HepG2 (cell line): ENCODE results near the gene PRDM8. TPM values are rescaled to one million over a fixed set of nuclear protein-coding genes. Genes with fewer than 3 reads are reported as not detected.

Experiments used
- ATAC-seq: fragments of 200-7000 bp; cut with Tn5 transposase; 3 replicates; pipeline ENCODE4 v1.9.1; 2020; ENCODE audit warnings: mild to moderate bottlenecking, moderate library complexity
- BruUV-seq: library from RNA; stranded (reverse); fragments of 400-500 nt; replicated peaks from 2 replicates; lab custom pipeline; 2021; lab: Mats Ljungman, UMichigan
- CTCF ChIA-PET: fragments of 300-600 bp; formaldehyde crosslinking; extraction: SDS; loops from one replicate; lab custom pipeline; 2021; ENCODE audit warnings: low total read pairs, inconsistent platforms, low intra/inter-chr PET ratio; lab: Yijun Ruan, JAX
- POLR2A ChIA-PET: fragments of 350-600 bp; sonication (Branson Sonifier 250); formaldehyde crosslinking; loops from one replicate; lab custom pipeline; 2020; ENCODE audit warnings: antibody characterized with exemption, inconsistent platforms; lab: Yijun Ruan, JAX
- DNase-seq: peaks from one replicate; pipeline ENCODE4 v3.0.0-alpha.2; 2015; ENCODE audit warnings: low spot score
- FAIRE-seq: peaks from 3 replicates; lab custom pipeline; 2011; peaks lifted over from hg19 to GRCh38; lab: Jason Lieb, UNC
- H2AFZ ChIP-seq: one replicate; pipeline ENCODE4 v1.6.1; 2011; ENCODE audit warnings: low read length, inconsistent platforms
- H3K27ac ChIP-seq: fragments of 300-600 bp; 3 replicates; pipeline ENCODE4 v1.8.0; 2011; ENCODE audit warnings: mixed run types, mild to moderate bottlenecking, mixed read lengths, low read length, inconsistent platforms; ENCODE audit not compliant: insufficient read depth; ENCODE audit errors: extremely low read length
- H3K27me3 ChIP-seq, 2 experiments: fragments of 200-600 bp in 1 of 2; 2 replicates in 1 of 2; 3 replicates in 1 of 2; pipeline versions ENCODE4 v1.6.0 to v1.8.0; 2011; ENCODE audit warnings: low read length in 2 of 2, mild to moderate bottlenecking in 2 of 2, moderate library complexity in 2 of 2, inconsistent platforms in 1 of 2; ENCODE audit not compliant: insufficient read depth in 2 of 2, control insufficient read depth in 1 of 2
- H3K36me3 ChIP-seq, 2 experiments: fragments of 200-600 bp in 1 of 2; replicated peaks in 1 of 2; 2 replicates in 1 of 2; 3 replicates in 1 of 2; pipeline versions ENCODE4 v1.5.1 to v1.8.0; 2011; ENCODE audit warnings: low read length in 2 of 2, inconsistent platforms in 1 of 2; ENCODE audit not compliant: insufficient read depth in 2 of 2, control insufficient read depth in 1 of 2
- H3K4me1 ChIP-seq: 2 replicates; pipeline ENCODE4 v1.5.1; 2012; ENCODE audit warnings: low read length, inconsistent platforms; ENCODE audit not compliant: insufficient read depth
- H3K4me2 ChIP-seq: 2 replicates; pipeline ENCODE4 v1.6.0; 2011; ENCODE audit warnings: low read depth, low read length, inconsistent platforms
- H3K4me3 ChIP-seq, 3 experiments: fragments of 200-600 bp in 1 of 3; sonication (generic), shearing (Covaris generic) in 1 of 3; replicated peaks in 1 of 3; 2 replicates each; pipeline ENCODE4 v1.5.1; 2011 to 2016; ENCODE audit warnings: low read length in 3 of 3, inconsistent platforms in 2 of 3, low read depth in 2 of 3, mild to moderate bottlenecking in 2 of 3, control low read depth in 1 of 3, mixed read lengths in 1 of 3; ENCODE audit not compliant: insufficient read depth in 1 of 3
- H3K79me2 ChIP-seq: one replicate; pipeline ENCODE4 v1.6.1; 2011; ENCODE audit warnings: low read length, inconsistent platforms; ENCODE audit not compliant: insufficient read depth
- H3K9ac ChIP-seq: 2 replicates; pipeline ENCODE4 v1.6.0; 2011; ENCODE audit warnings: mild to moderate bottlenecking, low read depth, low read length, inconsistent platforms; ENCODE audit not compliant: insufficient read depth
- H3K9me3 ChIP-seq: 2 replicates; pipeline ENCODE4 v1.5.1; 2012; ENCODE audit warnings: mild to moderate bottlenecking, low read length
- H4K20me1 ChIP-seq: 2 replicates; pipeline ENCODE4 v1.6.0; 2011; ENCODE audit warnings: inconsistent platforms, mild to moderate bottlenecking, low read length, moderate library complexity; ENCODE audit not compliant: insufficient read depth
- CSRNP2 ChIP-seq: sonication (generic); formaldehyde crosslinking; conservative IDR thresholded peaks from 2 replicates; pipeline ENCODE4 v1.8.0; 2022; ENCODE audit warnings: low read depth, missing genetic modification reagents
- FOXK1 ChIP-seq: sonication (generic); formaldehyde crosslinking; IDR thresholded peaks from 2 replicates; pipeline ENCODE4 v1.4.0; 2020; ENCODE audit warnings: low read depth, missing genetic modification reagents, borderline replicate concordance
- HNF4A ChIP-seq: sonication (generic); formaldehyde crosslinking; IDR thresholded peaks from 2 replicates; pipeline ENCODE4 v1.4.0; 2020; ENCODE audit warnings: missing genetic modification reagents
- ISX ChIP-seq: sonication (generic); formaldehyde crosslinking; conservative IDR thresholded peaks from 2 replicates; pipeline ENCODE4 v1.5.0; 2020; ENCODE audit warnings: missing genetic modification reagents
- MEIS1 ChIP-seq: sonication (generic); formaldehyde crosslinking; IDR thresholded peaks from 2 replicates; pipeline ENCODE4 v1.9.0; 2021; ENCODE audit warnings: mild to moderate bottlenecking, missing genetic modification reagents, moderate library complexity, borderline replicate concordance
- MTERF4 ChIP-seq: sonication (generic); formaldehyde crosslinking; IDR thresholded peaks from 2 replicates; pipeline ENCODE4 v1.8.0; 2023; ENCODE audit warnings: mild to moderate bottlenecking, missing genetic modification reagents
- POGK ChIP-seq: sonication (generic); formaldehyde crosslinking; conservative IDR thresholded peaks from 2 replicates; pipeline ENCODE4 v1.8.0; 2022; ENCODE audit warnings: mild to moderate bottlenecking, moderate library complexity, missing genetic modification reagents
- RORA ChIP-seq: sonication (generic); formaldehyde crosslinking; IDR thresholded peaks from 2 replicates; pipeline ENCODE4 v1.5.0; 2020; ENCODE audit warnings: mild to moderate bottlenecking, missing genetic modification reagents, moderate library complexity
- ZBTB14 ChIP-seq: sonication (generic); formaldehyde crosslinking; IDR thresholded peaks from 2 replicates; pipeline ENCODE4 v1.4.0; 2020; ENCODE audit warnings: missing genetic modification reagents
- ZNF207 ChIP-seq: fragments of 450-650 bp; IDR thresholded peaks from 2 replicates; pipeline ENCODE4 v1.6.1; 2016; ENCODE audit warnings: antibody characterized with exemption, borderline replicate concordance
- ZNF44 ChIP-seq: sonication (generic); formaldehyde crosslinking; IDR thresholded peaks from 2 replicates; pipeline ENCODE4 v1.5.1; 2020; ENCODE audit warnings: mild to moderate bottlenecking, missing genetic modification reagents
- ZNF672 ChIP-seq: sonication (generic); formaldehyde crosslinking; IDR thresholded peaks from 2 replicates; pipeline ENCODE4 v1.8.1; 2022; ENCODE audit warnings: missing genetic modification reagents
- in situ Hi-C: cut with HindIII; loops from 2 replicates; pipeline ENCODE4 v1.10.0; 2017; ENCODE audit warnings: low pct_unique_long_range_greater_than_20kb; ENCODE audit not compliant: extremely low pct_ligation_motif_present
- intact Hi-C: fragments of 100-400 bp; cut with micrococcal nuclease; formaldehyde crosslinking; loops from one replicate; pipeline ENCODE4 v1.10.0; 2022; ENCODE audit not compliant: unreplicated experiment
- polyA plus RNA-seq, 8 experiments: library from polyadenylated mRNA; depleted of rRNA in 3 of 8; stranded (reverse) in 7 of 8; unstranded in 1 of 8; fragments of >200 nt; fragmentation: Illumina TruSeq in 4 of 8; extraction: Trizol in 4 of 8; gene quantifications; 2 replicates each; pipeline versions ENCODE4 v1.2.1 to v1.2.3, GENCODE V29; 2011 to 2016; ENCODE audit warnings: low read depth in 4 of 8, missing spikeins in 1 of 8, mixed read lengths in 1 of 8; ENCODE audit not compliant: insufficient read depth in 1 of 8
- total RNA-seq, 5 experiments: library from RNA; depleted of rRNA; stranded (reverse); fragments of >200 nt; fragmentation: Illumina TruSeq; extraction: Trizol; gene quantifications; 2 replicates each; pipeline ENCODE4 v1.2.3, GENCODE V29; 2016; ENCODE audit warnings: low read depth in 1 of 5

PRDM8 gene
- total and polyA plus RNA-seq, 2 of the 13 experiments (the other 11 are each of a cell fraction or from before 2014, with no cell fraction given): 0.09 TPM; not detected in 1

- no peaks in the 10 kb centered on the region for H4K20me1 ChIP-seq
- no peaks in the 10 kb centered on the region for H3K27me3 ChIP-seq
- H3K4me1 ChIP-seq: no peaks in the 10 kb centered on the region
- intact Hi-C loops: loop anchor here (5.0 kb wide), 1 partner anchor 116 kb away; the partner anchor contains the start of gene CFAP299
- ChIA-PET CTCF (no interaction called here), POLR2A (no interaction called here)
- in situ Hi-C loops: loop anchor here (25.0 kb wide), 1 partner anchor 309 kb away; no protein-coding TSS in a partner anchor
- no TSS peak for BruUV-seq
- no peak overlapping the region for H2AFZ ChIP-seq
- FAIRE-seq (no peak), ATAC-seq (no peak), DNase-seq (no peak)
- H3K4me3 ChIP-seq: no peak overlapping the region
- no peaks in the 10 kb centered on the region for H3K79me2 ChIP-seq
- no peaks in the 10 kb centered on the region for H3K36me3 ChIP-seq
- H3K27ac ChIP-seq: no peak overlapping the region
- H3K9me3 ChIP-seq: no peaks in the 10 kb centered on the region
- H3K9ac ChIP-seq: no peak overlapping the region
- no peak for TF ChIP-seq FOXK1
- no peak for TF ChIP-seq ISX (CRISPR knock-in tag)
- no peak for TF ChIP-seq ZNF672 (CRISPR knock-in tag)
- no peak for TF ChIP-seq MTERF4 (CRISPR knock-in tag)
- no peak for TF ChIP-seq POGK (CRISPR knock-in tag)
- no peak for TF ChIP-seq MEIS1 (CRISPR knock-in tag)
- TF ChIP-seq CSRNP2 (CRISPR knock-in tag): no peak
- no peak for TF ChIP-seq ZNF207
- TF ChIP-seq ZBTB14 (CRISPR knock-in tag): no peak
- TF ChIP-seq RORA: no peak
- TF ChIP-seq HNF4A (CRISPR knock-in tag): no peak
- TF ChIP-seq ZNF44 (CRISPR knock-in tag): no peak
- H3K4me2 ChIP-seq: no peak overlapping the region
Measured at GRCh38 chr4:80221161-80221560, 23.9 kb downstream of the PRDM8 start.
